ENCODE measurements around the gene BPNT1. TPM values are rescaled to one million over a fixed set of nuclear protein-coding genes. Genes with fewer than 3 reads are reported as not detected.
A peak's percentile ranks its signal among the peaks of the same experiment; 100 is the strongest.

The BPNT1 gene
- total and polyA plus RNA-seq, 9 donors, result 12.9 to 34.0 (median 15.7) TPM

DNA sequence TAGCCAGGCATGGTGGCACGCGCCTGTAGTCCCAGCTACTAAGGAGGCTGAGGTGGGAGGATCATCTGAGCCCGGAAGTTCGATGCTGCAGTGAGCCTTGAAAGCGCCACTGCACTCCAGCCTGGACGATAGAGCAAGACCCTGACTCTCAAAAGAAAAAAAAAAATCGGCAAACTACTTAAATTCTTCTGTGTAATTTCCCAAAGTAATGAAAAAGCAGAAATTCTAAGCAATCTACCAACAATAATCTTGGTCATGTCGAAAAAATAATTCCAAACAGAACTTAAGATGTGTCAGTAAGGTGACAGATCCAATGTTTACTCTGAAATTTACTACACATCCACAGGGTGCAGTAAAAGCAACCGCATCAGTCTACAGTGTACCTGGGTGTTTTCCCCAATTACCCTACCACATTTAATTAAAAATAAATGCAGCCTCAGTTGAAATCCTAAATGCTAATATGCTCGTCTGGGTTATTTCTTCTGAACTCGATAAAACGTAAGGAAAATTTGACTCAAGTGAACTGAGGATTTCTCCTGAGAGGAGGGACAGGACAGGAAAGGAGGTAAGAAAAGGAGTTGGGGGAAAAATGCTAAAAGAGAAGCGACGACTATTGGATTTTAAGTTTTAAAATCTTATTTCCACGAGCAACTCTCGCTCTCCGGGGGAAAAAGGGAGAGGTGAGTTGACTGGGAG lies 44.1 kb downstream of the BPNT1 start:
- WGBS, 3 donors, result 19 to 24% (median 20%) methylated on average over 17 of the region's 17 CpGs
- no peak for DNase-seq
- TF ChIP-seq POLR2A (IDR thresholded peaks at IDR 0.05) (no peak), EP300 (IDR thresholded peaks at IDR 0.05) (no peak)
- TF ChIP-seq, protein P1, sequence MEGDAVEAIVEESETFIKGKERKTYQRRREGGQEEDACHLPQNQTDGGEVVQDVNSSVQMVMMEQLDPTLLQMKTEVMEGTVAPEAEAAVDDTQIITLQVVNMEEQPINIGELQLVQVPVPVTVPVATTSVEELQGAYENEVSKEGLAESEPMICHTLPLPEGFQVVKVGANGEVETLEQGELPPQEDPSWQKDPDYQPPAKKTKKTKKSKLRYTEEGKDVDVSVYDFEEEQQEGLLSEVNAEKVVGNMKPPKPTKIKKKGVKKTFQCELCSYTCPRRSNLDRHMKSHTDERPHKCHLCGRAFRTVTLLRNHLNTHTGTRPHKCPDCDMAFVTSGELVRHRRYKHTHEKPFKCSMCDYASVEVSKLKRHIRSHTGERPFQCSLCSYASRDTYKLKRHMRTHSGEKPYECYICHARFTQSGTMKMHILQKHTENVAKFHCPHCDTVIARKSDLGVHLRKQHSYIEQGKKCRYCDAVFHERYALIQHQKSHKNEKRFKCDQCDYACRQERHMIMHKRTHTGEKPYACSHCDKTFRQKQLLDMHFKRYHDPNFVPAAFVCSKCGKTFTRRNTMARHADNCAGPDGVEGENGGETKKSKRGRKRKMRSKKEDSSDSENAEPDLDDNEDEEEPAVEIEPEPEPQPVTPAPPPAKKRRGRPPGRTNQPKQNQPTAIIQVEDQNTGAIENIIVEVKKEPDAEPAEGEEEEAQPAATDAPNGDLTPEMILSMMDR (IDR thresholded peaks at IDR 0.05), result no peak
- peak overlapping the region; percentile 81 for H3K4me3 ChIP-seq
- H3K4me1 ChIP-seq (ENCODE audit: insufficient read depth), result peaks cover 1% of the 10 kb centered on the region
- peak overlapping the region; percentile 56 to 76 for H3K27ac ChIP-seq
- no peaks in the 10 kb centered on the region for H3K36me3 ChIP-seq
- no peaks in the 10 kb centered on the region for H3K27me3 ChIP-seq
- H3K9me3 ChIP-seq, result no peaks in the 10 kb centered on the region
- intact Hi-C loops (cut with DNase I), result loop anchor here in 1 of 4 donors (10.0 kb wide), 1 partner anchor 211 kb away; no protein-coding TSS in a partner anchor

DNA sequence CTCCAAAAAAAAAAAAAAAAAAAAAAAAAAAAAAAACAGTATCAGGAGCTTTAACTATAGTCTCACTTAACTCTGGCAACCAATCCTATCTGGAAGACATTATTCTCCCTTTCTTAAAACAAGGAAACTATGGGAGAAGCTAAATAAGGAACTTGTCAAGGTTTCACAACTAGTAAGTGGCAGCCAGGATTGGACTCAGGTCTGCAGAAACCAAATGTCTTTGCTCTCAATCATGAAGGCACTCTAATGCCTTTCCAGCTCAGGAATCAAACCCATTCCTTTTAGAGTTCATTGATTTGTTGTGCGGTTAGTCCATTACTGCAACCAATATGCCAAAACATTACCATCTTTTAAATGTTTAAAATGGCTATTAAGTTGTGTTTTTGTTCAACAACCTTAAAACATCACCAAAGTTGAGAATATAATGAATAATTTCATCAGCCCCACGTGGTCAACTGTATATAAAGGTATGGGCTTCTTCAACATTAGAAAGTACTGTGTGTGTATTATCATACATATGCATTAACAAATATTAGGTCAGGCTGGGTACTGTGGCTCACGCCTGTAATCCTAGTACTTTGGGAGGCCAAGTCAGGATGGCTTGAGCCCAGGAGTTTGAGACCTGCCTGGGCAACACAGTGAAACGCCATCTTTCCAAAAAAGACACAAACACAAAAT lies 44.8 kb downstream of the BPNT1 start:
- no peaks in the 10 kb centered on the region for H3K36me3 ChIP-seq
- no peaks in the 10 kb centered on the region for H3K9me3 ChIP-seq
- 67 to 72% (median 69%) methylated on average over 4 of the region's 4 CpGs for WGBS, 3 donors
- TF ChIP-seq EP300 (IDR thresholded peaks at IDR 0.05) (no peak), POLR2A (IDR thresholded peaks at IDR 0.05) (no peak)
- TF ChIP-seq, protein P1 (IDR thresholded peaks at IDR 0.05), result no peak
- H3K4me1 ChIP-seq (ENCODE audit: insufficient read depth), result peaks cover 1% of the 10 kb centered on the region
- no peak for DNase-seq
- intact Hi-C loops (cut with DNase I), result loop anchor here in 1 of 4 donors (10.0 kb wide), 1 partner anchor 210 kb away; no protein-coding TSS in a partner anchor
- peak overlapping the region; percentile 81 for H3K4me3 ChIP-seq
- no peaks in the 10 kb centered on the region for H3K27me3 ChIP-seq
- no peak overlapping the region for H3K27ac ChIP-seq

GRCh38 chr1:220043646-220044045 lies 45.9 kb downstream of the BPNT1 start:
- no peak for DNase-seq
- no peak for TF ChIP-seq POLR2A (IDR thresholded peaks at IDR 0.05)
- TF ChIP-seq, protein P1 (IDR thresholded peaks at IDR 0.05), result no peak
- TF ChIP-seq EP300 (IDR thresholded peaks at IDR 0.05), result no peak
- no peaks in the 10 kb centered on the region for H3K9me3 ChIP-seq
- H3K4me3 ChIP-seq, result no peak overlapping the region
- 78 to 84% (median 81%) methylated on average over 2 of the region's 2 CpGs for WGBS, 3 donors
- H3K4me1 ChIP-seq (ENCODE audit: insufficient read depth), result peaks cover 1% of the 10 kb centered on the region
- no peaks in the 10 kb centered on the region for H3K27me3 ChIP-seq
- no peak overlapping the region for H3K27ac ChIP-seq
- intact Hi-C loops (cut with DNase I), result loop anchor here in 1 of 4 donors (10.0 kb wide), 1 partner anchor 209 kb away; no protein-coding TSS in a partner anchor
- no peaks in the 10 kb centered on the region for H3K36me3 ChIP-seq

- Histone ChIP-seq H3K9me3 (no peaks in the 10 kb centered on the region), H3K4me3 (no peak overlapping the region), H3K27ac (no peak overlapping the region), H3K36me3 (no peaks in the 10 kb centered on the region), H3K4me1 (ENCODE audit: insufficient read depth) (peaks cover 1% of the 10 kb centered on the region), H3K27me3 (no peaks in the 10 kb centered on the region)
- TF ChIP-seq EP300 (IDR thresholded peaks at IDR 0.05) (no peak), POLR2A (IDR thresholded peaks at IDR 0.05) (no peak)
- TF ChIP-seq, protein P1 (IDR thresholded peaks at IDR 0.05), result no peak
- 85 to 92% (median 85%) methylated on average over 5 of the region's 5 CpGs for WGBS, 3 donors
- DNase-seq, result no peak
- intact Hi-C loops (cut with DNase I), result loop anchor here in 1 of 4 donors (10.0 kb wide), 1 partner anchor 205 kb away; no protein-coding TSS in a partner anchor
Observed at GRCh38 chr1:220040028-220040596, 49.5 kb downstream of the BPNT1 start.
